Measurements from ENCODE around the gene LHX2.

The LHX2 gene

GRCh38 chr9:124007565-124008302 is 3.8 kb upstream of the LHX2 start:
- H3K4me1 ChIP-seq (ENCODE audit: control insufficient read depth, insufficient read depth, low read length) = peaks cover 33% of the 10 kb centered on the region
- H3K9ac ChIP-seq (ENCODE audit: low read length in 2 of 2) = no peak overlapping the region
- no peaks in the 10 kb centered on the region for H3K36me3 ChIP-seq (ENCODE audit: control insufficient read depth in 2 of 2, insufficient read depth in 2 of 2, low read length in 2 of 2)
- H3K27ac ChIP-seq (ENCODE audit: low read length) = no peak overlapping the region
- peaks cover 0 to 2% of the 10 kb centered on the region in 2 donors for H3K9me3 ChIP-seq (ENCODE audit: control insufficient read depth in 2 of 2, low read length in 2 of 2)
- H3K4me3 ChIP-seq (ENCODE audit: low read length in 2 of 2) = no peak overlapping the region
- peaks cover 77 to 97% of the 10 kb centered on the region in 2 donors for H3K27me3 ChIP-seq (ENCODE audit: control insufficient read depth in 1 of 2, insufficient read depth in 2 of 2, low read length in 2 of 2)

GRCh38 chr9:124008303-124008693 is 3.3 kb upstream of the LHX2 start:
- no peaks in the 10 kb centered on the region for H3K36me3 ChIP-seq (ENCODE audit: control insufficient read depth in 2 of 2, insufficient read depth in 2 of 2, low read length in 2 of 2)
- peaks cover 79 to 97% of the 10 kb centered on the region in 2 donors for H3K27me3 ChIP-seq (ENCODE audit: control insufficient read depth in 1 of 2, insufficient read depth in 2 of 2, low read length in 2 of 2)
- no peak overlapping the region for H3K9ac ChIP-seq (ENCODE audit: low read length in 2 of 2)
- H3K9me3 ChIP-seq (ENCODE audit: control insufficient read depth in 2 of 2, low read length in 2 of 2) = peaks cover 0 to 2% of the 10 kb centered on the region in 2 donors
- peaks cover 39% of the 10 kb centered on the region for H3K4me1 ChIP-seq (ENCODE audit: control insufficient read depth, insufficient read depth, low read length)
- no peak overlapping the region for H3K4me3 ChIP-seq (ENCODE audit: low read length in 2 of 2)
- no peak overlapping the region for H3K27ac ChIP-seq (ENCODE audit: low read length)

GRCh38 chr9:124008694-124009530 is 2.7 kb upstream of the LHX2 start:
- H3K36me3 ChIP-seq (ENCODE audit: control insufficient read depth in 2 of 2, insufficient read depth in 2 of 2, low read length in 2 of 2) = no peaks in the 10 kb centered on the region
- H3K4me3 ChIP-seq (ENCODE audit: low read length in 2 of 2) = no peak overlapping the region
- H3K27ac ChIP-seq (ENCODE audit: low read length) = no peak overlapping the region
- H3K9me3 ChIP-seq (ENCODE audit: control insufficient read depth in 2 of 2, low read length in 2 of 2) = peaks cover 0 to 2% of the 10 kb centered on the region in 2 donors
- peaks cover 79 to 97% of the 10 kb centered on the region in 2 donors for H3K27me3 ChIP-seq (ENCODE audit: control insufficient read depth in 1 of 2, insufficient read depth in 2 of 2, low read length in 2 of 2)
- H3K9ac ChIP-seq (ENCODE audit: low read length in 2 of 2) = no peak overlapping the region
- H3K4me1 ChIP-seq (ENCODE audit: control insufficient read depth, insufficient read depth, low read length) = peaks cover 39% of the 10 kb centered on the region

GRCh38 chr9:124009531-124010217 is 1.9 kb upstream of the LHX2 start:
- Histone ChIP-seq H3K27me3 (ENCODE audit: control insufficient read depth in 1 of 2, insufficient read depth in 2 of 2, low read length in 2 of 2) (peaks cover 78 to 99% of the 10 kb centered on the region in 2 donors), H3K27ac (ENCODE audit: low read length) (no peak overlapping the region), H3K4me1 (ENCODE audit: control insufficient read depth, insufficient read depth, low read length) (peaks cover 39% of the 10 kb centered on the region), H3K9ac (ENCODE audit: low read length in 2 of 2) (no peak overlapping the region), H3K9me3 (ENCODE audit: control insufficient read depth in 2 of 2, low read length in 2 of 2) (peaks cover 0 to 2% of the 10 kb centered on the region in 2 donors), H3K36me3 (ENCODE audit: control insufficient read depth in 2 of 2, insufficient read depth in 2 of 2, low read length in 2 of 2) (no peaks in the 10 kb centered on the region), H3K4me3 (ENCODE audit: low read length in 2 of 2) (no peak overlapping the region)

GRCh38 chr9:124010303-124010664 is 1.3 kb upstream of the LHX2 start:
- Histone ChIP-seq H3K27ac (ENCODE audit: low read length) (no peak overlapping the region), H3K9me3 (ENCODE audit: control insufficient read depth in 2 of 2, low read length in 2 of 2) (no peaks in the 10 kb centered on the region), H3K27me3 (ENCODE audit: control insufficient read depth in 1 of 2, insufficient read depth in 2 of 2, low read length in 2 of 2) (peaks cover 81 to 99% of the 10 kb centered on the region in 2 donors), H3K4me3 (ENCODE audit: low read length in 2 of 2) (no peak overlapping the region), H3K9ac (ENCODE audit: low read length in 2 of 2) (no peak overlapping the region), H3K4me1 (ENCODE audit: control insufficient read depth, insufficient read depth, low read length) (peaks cover 41% of the 10 kb centered on the region), H3K36me3 (ENCODE audit: control insufficient read depth in 2 of 2, insufficient read depth in 2 of 2, low read length in 2 of 2) (no peaks in the 10 kb centered on the region)

GRCh38 chr9:124010665-124011321 is 775 bp upstream of the LHX2 start:
- H3K27me3 ChIP-seq (ENCODE audit: control insufficient read depth in 1 of 2, insufficient read depth in 2 of 2, low read length in 2 of 2) = peaks cover 81 to 99% of the 10 kb centered on the region in 2 donors
- H3K9ac ChIP-seq (ENCODE audit: low read length in 2 of 2) = no peak overlapping the region
- no peaks in the 10 kb centered on the region for H3K36me3 ChIP-seq (ENCODE audit: control insufficient read depth in 2 of 2, insufficient read depth in 2 of 2, low read length in 2 of 2)
- H3K27ac ChIP-seq (ENCODE audit: low read length) = no peak overlapping the region
- no peaks in the 10 kb centered on the region for H3K9me3 ChIP-seq (ENCODE audit: control insufficient read depth in 2 of 2, low read length in 2 of 2)
- peak overlapping the region in 1 of 2 donors; percentile 55 for H3K4me3 ChIP-seq (ENCODE audit: low read length in 2 of 2)
- peaks cover 43% of the 10 kb centered on the region for H3K4me1 ChIP-seq (ENCODE audit: control insufficient read depth, insufficient read depth, low read length)

GRCh38 chr9:124012368-124013301 is 1.1 kb downstream of the LHX2 start:
- no peaks in the 10 kb centered on the region for H3K36me3 ChIP-seq (ENCODE audit: control insufficient read depth in 2 of 2, insufficient read depth in 2 of 2, low read length in 2 of 2)
- peaks cover 55% of the 10 kb centered on the region for H3K4me1 ChIP-seq (ENCODE audit: control insufficient read depth, insufficient read depth, low read length)
- peaks cover 78 to 97% of the 10 kb centered on the region in 2 donors for H3K27me3 ChIP-seq (ENCODE audit: control insufficient read depth in 1 of 2, insufficient read depth in 2 of 2, low read length in 2 of 2)
- H3K27ac ChIP-seq (ENCODE audit: low read length) = no peak overlapping the region
- H3K9ac ChIP-seq (ENCODE audit: low read length in 2 of 2) = no peak overlapping the region
- H3K4me3 ChIP-seq (ENCODE audit: low read length in 2 of 2) = peak overlapping the region; percentile 3 to 44
- H3K9me3 ChIP-seq (ENCODE audit: control insufficient read depth in 2 of 2, low read length in 2 of 2) = no peaks in the 10 kb centered on the region

GRCh38 chr9:124013309-124014210 is 2.0 kb downstream of the LHX2 start:
- no peaks in the 10 kb centered on the region for H3K9me3 ChIP-seq (ENCODE audit: control insufficient read depth in 2 of 2, low read length in 2 of 2)
- no peak overlapping the region for H3K27ac ChIP-seq (ENCODE audit: low read length)
- H3K27me3 ChIP-seq (ENCODE audit: control insufficient read depth in 1 of 2, insufficient read depth in 2 of 2, low read length in 2 of 2) = peaks cover 73 to 97% of the 10 kb centered on the region in 2 donors
- H3K4me3 ChIP-seq (ENCODE audit: low read length in 2 of 2) = no peak overlapping the region
- H3K36me3 ChIP-seq (ENCODE audit: control insufficient read depth in 2 of 2, insufficient read depth in 2 of 2, low read length in 2 of 2) = no peaks in the 10 kb centered on the region
- peaks cover 54% of the 10 kb centered on the region for H3K4me1 ChIP-seq (ENCODE audit: control insufficient read depth, insufficient read depth, low read length)
- H3K9ac ChIP-seq (ENCODE audit: low read length in 2 of 2) = no peak overlapping the region

All from stomach smooth muscle (tissue), 2 donors.